Stimulated activated effector memory CD8-positive, alpha-beta T cell treated with anti-CD3 and anti-CD28 coated beads, Interleukin-12 subunit alpha, Interleukin-12 subunit beta, amount 100 ng/mL, for 72 hours (primary cell): Measurements from ENCODE around the gene IMPACT.

Experiments used
- ATAC-seq: fragments of 150-1000 bp; cut with Tn5 transposase; 2 replicates; pipeline ENCODE4 v1.10.0; 2021
- DNase-seq, 2 donors: peaks; one replicate each; pipeline ENCODE4 v3.0.0; 2021 to 2022; ENCODE audit warnings: low spot score in 2 of 2
- H3K27ac Mint-ChIP-seq: one replicate; pipeline ENCODE4 v1.8.0; 2022; ENCODE audit warnings: mild to moderate bottlenecking, mixed read lengths
- H3K36me3 Mint-ChIP-seq: one replicate; pipeline ENCODE4 v1.8.0; 2022; ENCODE audit warnings: mild to moderate bottlenecking, mixed read lengths
- H3K4me1 Mint-ChIP-seq: one replicate; pipeline ENCODE4 v1.8.0; 2022; ENCODE audit warnings: mixed read lengths
- H3K4me3 Mint-ChIP-seq: one replicate; pipeline ENCODE4 v1.8.0; 2022; ENCODE audit warnings: mild to moderate bottlenecking, mixed read lengths
- H3K9me3 Mint-ChIP-seq: one replicate; pipeline ENCODE4 v1.8.0; 2022; ENCODE audit warnings: mixed read lengths

Gene IMPACT

DNA sequence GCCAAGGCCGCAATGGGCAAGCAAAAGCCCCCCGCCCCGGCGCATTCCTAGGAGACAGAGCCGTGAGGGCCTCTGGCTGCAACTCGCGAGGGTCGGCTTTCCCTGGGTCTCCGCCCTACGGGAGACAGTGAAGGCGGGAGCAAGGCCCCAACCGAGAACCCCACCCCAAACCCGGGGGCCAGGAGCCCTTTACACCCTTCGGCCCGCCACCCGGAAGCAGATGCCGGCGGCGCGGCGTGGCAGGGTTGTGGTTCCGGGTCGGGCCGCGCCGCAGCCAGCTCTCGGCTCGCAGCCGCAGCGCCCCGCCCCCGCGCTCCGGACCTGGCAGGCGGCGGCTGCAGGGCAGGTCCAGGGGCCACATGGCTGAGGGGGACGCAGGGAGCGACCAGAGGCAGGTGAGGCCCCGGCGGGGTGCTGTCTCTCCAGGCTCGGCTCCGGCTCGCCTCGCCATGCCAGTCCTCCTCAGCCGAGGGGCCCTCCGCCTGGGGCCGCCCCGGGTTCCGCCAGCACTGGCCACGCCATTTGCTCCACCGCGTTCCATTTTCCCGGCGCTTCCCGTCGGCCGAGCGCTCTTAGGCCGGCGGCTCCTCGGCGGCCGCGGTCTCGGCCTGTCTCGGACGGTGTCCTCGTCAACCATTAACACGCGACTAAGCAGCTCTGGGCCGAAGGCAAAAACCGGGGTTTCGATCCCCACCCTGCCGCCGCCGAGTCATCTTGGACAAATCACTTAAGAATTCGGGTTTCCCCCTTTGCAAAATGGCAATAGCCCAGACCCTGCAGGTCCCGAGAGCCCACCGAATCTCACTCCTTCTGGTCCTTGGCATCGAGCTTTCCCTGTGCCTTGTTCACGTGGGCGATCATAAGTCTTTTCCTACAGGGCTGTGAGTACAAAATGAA lies at the start of gene IMPACT:
Gene IMPACT, plus strand, starts transcription at position 273 of the 897 bp plus-strand sequence. Its CDS starts 87 bp downstream, at position 360.
- no peaks in the 10 kb centered on the region for H3K36me3 Mint-ChIP-seq
- H3K9me3 Mint-ChIP-seq: peaks cover 7% of the 10 kb centered on the region
- DNase-seq: peak; percentile 70 to 87
- peak within 1 kb of the TSS; percentile 90 for H3K27ac Mint-ChIP-seq
- peak within 1 kb of the TSS; percentile 79 for H3K4me3 Mint-ChIP-seq
- peaks cover 12% of the 10 kb centered on the region for H3K4me1 Mint-ChIP-seq
- peak; percentile 94 for ATAC-seq

GRCh38 chr18:24378598-24378997 lies 47.9 kb upstream of the IMPACT start:
- DNase-seq (no peak), ATAC-seq (no peak)
- Mint-ChIP-seq H3K4me1 (no peaks in the 10 kb centered on the region), H3K36me3 (no peaks in the 10 kb centered on the region), H3K4me3 (no peak overlapping the region), H3K27ac (no peak overlapping the region), H3K9me3 (no peaks in the 10 kb centered on the region)

DNA sequence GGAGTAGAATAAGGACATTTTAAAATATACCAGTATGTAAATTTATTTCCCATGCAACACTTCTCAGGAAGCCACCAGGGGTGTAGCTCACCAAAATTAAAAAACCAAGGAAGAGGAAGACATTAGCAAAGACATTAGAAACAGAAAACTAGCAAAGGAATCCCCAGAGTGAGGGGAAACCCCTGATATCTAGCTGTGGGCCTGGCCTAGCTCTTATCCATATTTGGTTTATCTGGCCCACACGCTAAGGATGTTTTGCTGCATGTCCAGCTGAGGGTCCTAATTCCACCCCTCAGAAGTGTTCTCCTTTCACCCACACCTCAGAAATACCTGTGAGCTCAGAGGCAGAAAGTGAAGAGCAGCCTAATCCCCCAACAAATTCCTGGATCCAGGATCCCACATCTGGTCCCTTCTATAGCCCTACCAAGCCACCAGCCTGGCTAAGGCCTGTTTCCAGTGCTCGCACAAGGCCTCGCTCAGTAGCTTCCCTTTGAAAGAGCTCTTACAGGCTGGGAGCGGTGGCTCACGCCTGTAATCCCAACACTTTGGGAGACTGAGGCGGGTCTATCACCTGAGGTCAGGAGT lies 46.2 kb upstream of the IMPACT start:
- H3K9me3 Mint-ChIP-seq: no peaks in the 10 kb centered on the region
- no peak overlapping the region for H3K27ac Mint-ChIP-seq
- no peak overlapping the region for H3K4me3 Mint-ChIP-seq
- H3K36me3 Mint-ChIP-seq: no peaks in the 10 kb centered on the region
- H3K4me1 Mint-ChIP-seq: no peaks in the 10 kb centered on the region
- ATAC-seq (no peak), DNase-seq (no peak)

DNA sequence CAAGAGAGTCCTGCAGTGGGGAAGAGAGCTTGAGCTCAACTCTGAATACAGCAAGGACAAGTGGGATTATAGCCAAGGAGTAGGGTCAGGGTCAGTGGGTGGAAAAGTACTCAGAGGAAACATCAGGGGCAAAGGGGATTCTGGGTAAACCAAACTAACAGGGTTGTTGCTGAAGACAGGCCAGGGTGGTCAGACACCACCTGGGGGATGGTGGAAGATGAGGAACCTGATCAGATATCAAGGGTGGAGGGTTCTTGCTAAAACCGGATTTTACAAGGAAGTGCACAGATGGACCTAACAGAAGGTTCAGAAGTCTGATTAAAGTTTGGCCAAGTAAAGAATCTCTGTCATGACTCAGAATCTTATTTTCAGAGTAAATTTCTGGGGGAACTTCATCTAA lies 45.3 kb upstream of the IMPACT start:
- no peak for ATAC-seq
- no peak for DNase-seq
- Mint-ChIP-seq H3K9me3 (no peaks in the 10 kb centered on the region), H3K4me3 (no peak overlapping the region), H3K27ac (no peak overlapping the region), H3K4me1 (no peaks in the 10 kb centered on the region), H3K36me3 (no peaks in the 10 kb centered on the region)

GRCh38 chr18:24386681-24387080 lies 39.8 kb upstream of the IMPACT start:
- H3K36me3 Mint-ChIP-seq: no peaks in the 10 kb centered on the region
- DNase-seq (no peak), ATAC-seq (no peak)
- no peak overlapping the region for H3K4me3 Mint-ChIP-seq
- H3K27ac Mint-ChIP-seq: no peak overlapping the region
- H3K4me1 Mint-ChIP-seq: no peaks in the 10 kb centered on the region
- no peaks in the 10 kb centered on the region for H3K9me3 Mint-ChIP-seq

DNA sequence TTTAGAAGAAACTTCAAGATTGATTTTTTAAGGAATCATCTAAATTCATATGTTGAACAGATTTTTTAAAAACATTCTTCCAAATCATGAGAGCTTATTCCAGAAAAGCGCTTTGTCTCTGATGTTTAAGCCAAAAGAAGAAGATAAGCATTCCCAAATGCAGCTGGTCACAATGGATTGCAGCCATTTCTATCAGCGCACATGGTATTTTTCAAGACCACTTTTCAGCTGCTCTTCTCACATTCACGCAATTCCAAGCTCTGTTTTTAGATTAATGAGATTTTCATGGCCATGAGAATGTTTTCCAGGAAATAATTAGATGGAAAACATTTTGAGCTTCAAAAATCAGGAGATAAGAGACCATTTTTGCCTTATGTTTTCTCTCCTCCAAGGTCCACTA lies 37.5 kb upstream of the IMPACT start:
- no peaks in the 10 kb centered on the region for H3K36me3 Mint-ChIP-seq
- DNase-seq: no peak
- H3K9me3 Mint-ChIP-seq: no peaks in the 10 kb centered on the region
- H3K4me1 Mint-ChIP-seq: no peaks in the 10 kb centered on the region
- ATAC-seq: no peak
- no peak overlapping the region for H3K4me3 Mint-ChIP-seq
- H3K27ac Mint-ChIP-seq: no peak overlapping the region

DNA sequence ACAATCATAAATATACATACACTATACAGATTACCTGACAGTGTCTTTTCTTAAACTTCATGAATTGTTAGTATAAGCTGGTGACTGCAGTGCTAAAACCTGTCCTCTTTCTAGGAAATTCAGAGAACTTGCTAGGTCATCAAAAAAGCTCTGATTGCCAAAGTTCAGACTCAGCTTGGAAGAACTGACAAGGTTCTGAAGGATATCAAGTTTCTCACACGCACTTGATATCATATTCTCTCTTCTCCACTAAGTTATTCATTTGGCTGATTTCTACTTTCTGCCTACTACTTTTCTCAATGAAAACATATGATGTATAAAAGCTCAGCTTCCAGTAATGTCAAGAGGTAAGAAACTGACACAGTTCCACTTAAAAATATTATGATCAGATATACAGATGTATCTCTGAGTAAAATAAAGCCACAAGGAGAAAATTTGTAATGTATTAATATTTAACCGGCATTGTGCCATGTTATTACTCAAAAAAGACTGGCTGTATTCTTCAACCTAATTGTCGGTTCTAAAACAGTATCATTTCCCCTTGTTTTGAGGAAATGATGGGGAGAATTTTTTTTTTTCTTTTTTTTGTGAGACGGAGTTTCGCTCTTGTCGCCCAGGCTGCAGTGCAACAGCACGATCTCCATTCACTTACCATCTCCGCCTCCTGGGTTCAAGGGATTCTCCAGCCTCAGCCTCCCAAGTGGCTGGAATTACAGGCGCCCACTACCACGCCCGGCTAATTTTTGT lies 31.2 kb upstream of the IMPACT start:
- ATAC-seq: no peak
- Mint-ChIP-seq H3K4me1 (peaks cover 13% of the 10 kb centered on the region), H3K4me3 (no peak overlapping the region), H3K9me3 (no peaks in the 10 kb centered on the region), H3K36me3 (no peaks in the 10 kb centered on the region), H3K27ac (no peak overlapping the region)
- no peak for DNase-seq

DNA sequence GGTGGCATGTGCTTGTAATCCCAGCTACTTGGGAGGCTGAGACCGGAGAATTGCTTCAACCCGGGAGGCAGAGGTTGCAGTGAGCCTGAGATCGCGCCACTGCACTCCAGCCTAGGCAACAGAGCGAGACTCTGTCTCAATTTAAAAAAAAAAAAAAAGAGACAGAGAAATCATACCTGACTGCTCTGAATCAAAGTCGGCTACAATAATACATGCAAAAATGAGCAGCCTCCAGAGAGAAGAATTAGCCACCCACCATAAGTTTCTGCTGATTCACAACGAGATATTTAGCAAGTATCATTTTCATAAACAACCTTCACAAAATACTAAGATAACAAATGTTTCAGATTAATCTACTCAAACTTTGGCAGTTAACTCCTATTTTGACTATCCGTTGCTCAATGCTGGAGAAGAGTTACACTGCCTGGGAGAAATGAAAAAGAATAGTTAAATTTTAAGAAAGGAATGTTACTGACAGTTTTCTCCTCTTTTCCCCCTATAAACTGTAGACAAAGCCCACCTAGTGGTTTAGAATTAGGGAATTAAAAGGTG lies 30.3 kb upstream of the IMPACT start:
- no peaks in the 10 kb centered on the region for H3K9me3 Mint-ChIP-seq
- no peaks in the 10 kb centered on the region for H3K36me3 Mint-ChIP-seq
- DNase-seq (no peak), ATAC-seq (peak; percentile 63)
- no peak overlapping the region for H3K27ac Mint-ChIP-seq
- no peak overlapping the region for H3K4me3 Mint-ChIP-seq
- H3K4me1 Mint-ChIP-seq: peaks cover 13% of the 10 kb centered on the region

DNA sequence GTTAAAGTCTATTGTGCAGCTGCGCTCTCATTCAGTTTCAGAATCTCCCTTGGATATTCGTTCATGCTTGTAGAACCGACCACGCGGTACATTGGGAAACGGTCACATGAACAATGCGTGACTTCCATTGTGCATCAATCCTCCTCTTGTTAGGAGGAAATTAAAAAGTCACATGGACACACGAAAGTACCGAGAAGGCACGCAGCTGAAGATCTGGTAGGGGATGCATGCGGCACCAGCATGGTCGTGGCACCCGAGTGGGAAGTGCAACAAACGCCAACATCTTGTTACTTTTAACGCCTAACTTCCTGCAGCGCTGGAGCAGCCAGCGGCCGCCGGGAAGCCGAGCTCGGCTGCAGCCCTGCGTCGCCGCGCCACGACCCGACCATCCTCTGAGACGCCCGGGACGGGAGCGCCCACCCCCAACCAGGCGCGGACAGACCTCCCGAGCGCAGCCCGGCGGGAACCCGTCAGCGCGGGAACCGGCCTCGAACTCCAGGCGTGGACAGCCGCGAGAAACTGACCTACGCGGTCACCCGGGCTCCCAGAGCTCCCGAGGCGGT lies 29.3 kb upstream of the IMPACT start:
- Mint-ChIP-seq H3K9me3 (no peaks in the 10 kb centered on the region), H3K4me1 (peaks cover 13% of the 10 kb centered on the region), H3K27ac (no peak overlapping the region), H3K36me3 (no peaks in the 10 kb centered on the region), H3K4me3 (peak overlapping the region; percentile 80)
- DNase-seq: peak in 1 of 2 donors; percentile 3
- peak; percentile 65 for ATAC-seq

DNA sequence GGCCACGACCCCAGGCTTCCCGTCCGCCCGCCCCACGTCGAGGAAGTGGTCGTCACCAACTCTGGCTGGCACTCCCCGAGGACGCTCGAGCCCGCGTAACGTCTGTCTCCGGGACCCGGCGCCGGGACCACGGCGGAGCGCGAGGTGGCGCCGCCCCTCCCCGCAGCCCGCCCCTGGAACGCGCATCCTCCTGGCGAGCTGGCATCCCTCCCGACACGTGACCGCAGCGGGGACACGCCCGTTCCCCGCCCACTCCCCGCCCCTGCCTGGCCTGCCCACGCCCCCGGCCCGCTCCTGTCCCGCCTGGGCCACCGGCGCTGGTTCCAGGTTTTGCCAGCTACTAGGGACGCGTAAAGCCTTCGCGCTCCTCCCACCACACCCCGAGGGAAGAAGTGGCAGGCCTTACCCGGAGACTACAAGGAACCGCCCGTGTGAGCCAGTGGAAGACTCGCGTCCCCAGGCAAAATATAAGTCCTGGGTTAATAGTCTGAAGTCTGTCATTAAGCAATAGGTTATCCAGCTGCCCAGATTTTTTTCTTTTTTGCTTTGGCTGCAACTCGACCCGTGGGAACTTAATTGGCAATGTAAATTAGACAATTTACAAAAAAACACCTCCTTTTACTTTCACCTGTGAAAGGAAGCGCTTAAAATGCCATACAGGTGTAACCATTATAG lies 28.6 kb upstream of the IMPACT start, which contains the start of gene OSBPL1A:
Gene OSBPL1A, minus strand, starts transcription at position 131 of the 675 bp plus-strand sequence. CDS start 20,291 bp downstream, outside the sequence.
- H3K9me3 Mint-ChIP-seq: no peaks in the 10 kb centered on the region
- H3K27ac Mint-ChIP-seq: no peak within 1 kb of the TSS
- peak within 1 kb of the TSS; percentile 80 for H3K4me3 Mint-ChIP-seq
- H3K36me3 Mint-ChIP-seq: no peaks in the 10 kb centered on the region
- H3K4me1 Mint-ChIP-seq: peaks cover 13% of the 10 kb centered on the region
- DNase-seq (peak; percentile 28 to 75), ATAC-seq (peak; percentile 83)

DNA sequence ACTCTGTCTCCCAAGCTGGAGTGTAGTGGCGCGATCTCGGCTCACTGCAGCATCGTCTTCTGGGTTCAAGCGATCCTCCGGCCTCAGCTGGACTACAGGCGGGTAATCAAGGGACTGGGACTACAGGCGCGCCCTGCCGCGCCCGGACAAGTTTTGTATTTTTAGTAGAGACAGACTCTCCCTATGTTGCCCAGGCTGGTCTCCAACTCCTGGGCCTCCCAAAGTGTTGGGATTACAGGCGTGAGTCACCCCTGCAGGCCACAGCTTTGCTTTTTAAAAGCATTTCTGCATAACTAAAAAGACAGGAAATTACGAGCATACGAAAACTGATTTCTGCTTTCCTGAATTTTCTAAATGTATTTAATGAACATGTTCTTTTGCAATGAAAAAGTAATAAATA lies 27.9 kb upstream of the IMPACT start:
- no peak overlapping the region for H3K27ac Mint-ChIP-seq
- no peaks in the 10 kb centered on the region for H3K9me3 Mint-ChIP-seq
- peak overlapping the region; percentile 80 for H3K4me3 Mint-ChIP-seq
- DNase-seq (no peak), ATAC-seq (no peak)
- no peaks in the 10 kb centered on the region for H3K36me3 Mint-ChIP-seq
- peaks cover 13% of the 10 kb centered on the region for H3K4me1 Mint-ChIP-seq

DNA sequence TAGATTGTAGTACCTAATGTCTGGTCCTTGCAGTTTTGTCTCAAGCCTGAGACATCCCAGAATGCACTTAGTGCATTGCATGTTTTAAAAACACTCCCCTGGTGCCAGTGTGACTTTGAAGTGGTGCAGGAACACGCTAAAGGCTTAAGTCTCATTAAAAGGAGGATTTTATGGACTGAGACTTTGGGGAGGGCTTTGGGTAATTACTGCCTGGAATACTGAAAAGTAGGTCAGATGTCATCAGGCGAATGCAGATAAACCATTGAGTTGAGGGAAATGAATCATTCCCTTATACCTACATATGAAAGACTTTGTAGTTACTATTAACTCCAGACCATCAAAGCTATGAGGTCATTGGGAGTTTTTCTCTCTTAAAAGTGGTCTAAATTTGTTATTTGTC lies 25.9 kb upstream of the IMPACT start:
- Mint-ChIP-seq H3K4me1 (peaks cover 13% of the 10 kb centered on the region), H3K4me3 (no peak overlapping the region), H3K27ac (no peak overlapping the region), H3K36me3 (no peaks in the 10 kb centered on the region), H3K9me3 (no peaks in the 10 kb centered on the region)
- DNase-seq: no peak
- no peak for ATAC-seq

- Mint-ChIP-seq H3K9me3 (no peaks in the 10 kb centered on the region), H3K36me3 (peaks cover 5% of the 10 kb centered on the region), H3K4me3 (no peak overlapping the region), H3K4me1 (peaks cover 7% of the 10 kb centered on the region), H3K27ac (no peak overlapping the region)
- DNase-seq (no peak), ATAC-seq (no peak)
These were observed 24.2 kb upstream of the IMPACT start for GRCh38 chr18:24402209-24402785.

- no peak for ATAC-seq
- Mint-ChIP-seq H3K36me3 (peaks cover 6% of the 10 kb centered on the region), H3K4me1 (peaks cover 4% of the 10 kb centered on the region)
These were observed 23.4 kb upstream of the IMPACT start for GRCh38 chr18:24403076-24403475.

More at GRCh38 chr18:24403076-24403475, 23.4 kb upstream of the IMPACT start:
- H3K27ac Mint-ChIP-seq: no peak overlapping the region
- no peak for DNase-seq
- no peaks in the 10 kb centered on the region for H3K9me3 Mint-ChIP-seq
- H3K4me3 Mint-ChIP-seq: no peak overlapping the region
